HEK293 (cell line): ENCODE data around the gene ZNF771.

Experiments
- CTCF ChIA-PET: fragments of 350-600 bp; formaldehyde crosslinking; extraction: SDS; loops from one replicate; lab custom pipeline; 2021; ENCODE audit warnings: antibody characterized with exemption; lab: Yijun Ruan, JAX
- POLR2A ChIA-PET: fragments of 300-600 bp; formaldehyde crosslinking; extraction: SDS; loops from one replicate; lab custom pipeline; 2020; ENCODE audit warnings: antibody characterized with exemption, inconsistent platforms; lab: Yijun Ruan, JAX
- H3K27ac ChIP-seq: fragments of 200-500 bp; sonication (Bioruptor generic); 2 replicates; pipeline ENCODE4 v1.5.1; 2014; ENCODE audit warnings: low read depth, low read length, control low read depth, inconsistent platforms; ENCODE audit errors: extremely low read depth
- H3K36me3 ChIP-seq, 2 experiments: fragments of 200-500 bp in 1 of 2; sonication (Bioruptor generic) in 1 of 2; 1 replicate in 1 of 2; 2 replicates in 1 of 2; pipeline ENCODE4 v1.5.1; 2014 to 2017; ENCODE audit warnings: inconsistent platforms in 2 of 2, low read length in 2 of 2; ENCODE audit not compliant: control insufficient read depth in 2 of 2, insufficient read depth in 1 of 2
- H3K4me1 ChIP-seq: fragments of 200-500 bp; sonication (Bioruptor generic); 2 replicates; pipeline ENCODE4 v1.5.1; 2014; ENCODE audit warnings: mild to moderate bottlenecking, low read length, inconsistent platforms; ENCODE audit not compliant: control insufficient read depth, insufficient read depth
- H3K4me3 ChIP-seq: 2 replicates; pipeline ENCODE4 v1.5.1; 2011; ENCODE audit warnings: low read depth, mild to moderate bottlenecking, control low read depth, low read length, moderate library complexity
- H3K9me3 ChIP-seq: fragments of 200-500 bp; sonication (Bioruptor generic); 2 replicates; pipeline ENCODE4 v1.5.1; 2014; ENCODE audit warnings: low read depth, low read length, inconsistent platforms; ENCODE audit not compliant: control insufficient read depth, insufficient read depth
- GLIS2 ChIP-seq: fragments of 450-650 bp; formaldehyde crosslinking; IDR thresholded peaks from 2 replicates; pipeline ENCODE4 v1.5.1; 2016; ENCODE audit warnings: missing biosample characterization, missing genetic modification characterization
- HOXA7 ChIP-seq: sonication (generic); formaldehyde crosslinking; IDR thresholded peaks from 2 replicates; pipeline ENCODE4 v1.8.1; 2022; ENCODE audit warnings: missing genetic modification reagents, borderline replicate concordance
- KLF17 ChIP-seq: fragments of 450-650 bp; formaldehyde crosslinking; IDR thresholded peaks from 2 replicates; pipeline ENCODE4 v1.5.1; 2016; ENCODE audit warnings: missing biosample characterization, missing genetic modification characterization
- KLF8 ChIP-seq: fragments of 450-650 bp; formaldehyde crosslinking; IDR thresholded peaks from 2 replicates; pipeline ENCODE4 v1.5.1; 2016; ENCODE audit warnings: missing biosample characterization, missing genetic modification characterization
- PRDM1 ChIP-seq: fragments of 450-650 bp; formaldehyde crosslinking; IDR thresholded peaks from 2 replicates; pipeline ENCODE4; 2016; ENCODE audit warnings: missing biosample characterization, missing genetic modification characterization
- PRDM2 ChIP-seq: fragments of 450-650 bp; formaldehyde crosslinking; IDR thresholded peaks from 2 replicates; pipeline ENCODE4 v1.5.1; 2016; ENCODE audit warnings: missing biosample characterization, missing genetic modification characterization, borderline replicate concordance
- SALL2 ChIP-seq: fragments of 450-650 bp; formaldehyde crosslinking; IDR thresholded peaks from 2 replicates; pipeline ENCODE4 v1.5.0; 2017; ENCODE audit warnings: missing biosample characterization, mild to moderate bottlenecking, missing genetic modification characterization, borderline replicate concordance
- SCRT1 ChIP-seq: fragments of 450-650 bp; formaldehyde crosslinking; IDR thresholded peaks from 2 replicates; pipeline ENCODE4 v1.5.1; 2016; ENCODE audit warnings: missing biosample characterization, missing genetic modification characterization, borderline replicate concordance
- ZBTB17 ChIP-seq: fragments of 450-650 bp; formaldehyde crosslinking; IDR thresholded peaks from 2 replicates; pipeline ENCODE4 v1.5.1; 2016; ENCODE audit warnings: missing biosample characterization, missing genetic modification characterization
- ZBTB7A ChIP-seq: fragments of 450-650 bp; formaldehyde crosslinking; IDR thresholded peaks from 2 replicates; pipeline ENCODE4 v1.5.1; 2016; ENCODE audit warnings: low read depth, missing biosample characterization, missing genetic modification characterization
- ZNF140 ChIP-seq: fragments of 450-650 bp; formaldehyde crosslinking; IDR thresholded peaks from 2 replicates; pipeline ENCODE4 v1.5.1; 2016; ENCODE audit warnings: missing biosample characterization, missing genetic modification characterization
- ZNF155 ChIP-seq: fragments of 450-650 bp; formaldehyde crosslinking; IDR thresholded peaks from 2 replicates; pipeline ENCODE4 v1.5.1; 2016; ENCODE audit warnings: missing biosample characterization, missing genetic modification characterization
- ZNF2 ChIP-seq: fragments of 450-650 bp; formaldehyde crosslinking; IDR thresholded peaks from 2 replicates; pipeline ENCODE4 v1.5.1; 2016; ENCODE audit warnings: missing biosample characterization, missing genetic modification characterization
- ZNF202 ChIP-seq: fragments of 450-650 bp; formaldehyde crosslinking; IDR thresholded peaks from 2 replicates; pipeline ENCODE4 v1.5.1; 2016; ENCODE audit warnings: missing biosample characterization, missing genetic modification characterization, borderline replicate concordance
- ZNF214 ChIP-seq: fragments of 450-650 bp; formaldehyde crosslinking; IDR thresholded peaks from 2 replicates; pipeline ENCODE4 v1.5.1; 2017; ENCODE audit warnings: missing biosample characterization, mild to moderate bottlenecking, missing genetic modification characterization, borderline replicate concordance
- ZNF324 ChIP-seq: fragments of 450-650 bp; formaldehyde crosslinking; IDR thresholded peaks from 2 replicates; pipeline ENCODE4 v1.5.1; 2016; ENCODE audit warnings: missing biosample characterization, missing genetic modification characterization
- ZNF341 ChIP-seq: fragments of 450-650 bp; formaldehyde crosslinking; IDR thresholded peaks from 2 replicates; pipeline ENCODE4; 2016; ENCODE audit warnings: low read depth, missing biosample characterization, missing genetic modification characterization
- ZNF366 ChIP-seq: fragments of 450-650 bp; formaldehyde crosslinking; conservative IDR thresholded peaks from 2 replicates; pipeline ENCODE4 v1.5.1; 2016; ENCODE audit warnings: missing biosample characterization, missing genetic modification characterization
- ZNF394 ChIP-seq: fragments of 450-650 bp; formaldehyde crosslinking; IDR thresholded peaks from 2 replicates; pipeline ENCODE4 v1.5.1; 2016; ENCODE audit warnings: missing biosample characterization, missing genetic modification characterization, mild to moderate bottlenecking, moderate library complexity, borderline replicate concordance
- ZNF48 ChIP-seq: fragments of 450-650 bp; formaldehyde crosslinking; IDR thresholded peaks from 2 replicates; pipeline ENCODE4 v1.5.1; 2016; ENCODE audit warnings: missing biosample characterization, missing genetic modification characterization
- ZNF510 ChIP-seq: fragments of 450-650 bp; formaldehyde crosslinking; IDR thresholded peaks from 2 replicates; pipeline ENCODE4 v1.5.1; 2018; ENCODE audit warnings: mild to moderate bottlenecking, missing genetic modification characterization, missing biosample characterization; ENCODE audit not compliant: insufficient replicate concordance
- ZNF560 ChIP-seq: fragments of 450-650 bp; formaldehyde crosslinking; IDR thresholded peaks from 2 replicates; pipeline ENCODE4 v1.5.1; 2017; ENCODE audit warnings: missing biosample characterization, missing genetic modification characterization, borderline replicate concordance
- ZNF571 ChIP-seq: fragments of 450-650 bp; formaldehyde crosslinking; IDR thresholded peaks from 2 replicates; pipeline ENCODE4 v1.5.0; 2017; ENCODE audit warnings: missing biosample characterization, missing genetic modification characterization
- ZNF610 ChIP-seq: fragments of 450-650 bp; formaldehyde crosslinking; IDR thresholded peaks from 2 replicates; pipeline ENCODE4 v1.5.1; 2016; ENCODE audit warnings: missing biosample characterization, missing genetic modification characterization, borderline replicate concordance
- ZNF645 ChIP-seq: fragments of 450-650 bp; formaldehyde crosslinking; IDR thresholded peaks from 2 replicates; pipeline ENCODE4; 2016; ENCODE audit warnings: missing biosample characterization, missing genetic modification characterization
- ZNF660 ChIP-seq: fragments of 450-650 bp; IDR thresholded peaks from 2 replicates; pipeline ENCODE4 v1.5.1; 2018; ENCODE audit warnings: missing biosample characterization, mild to moderate bottlenecking, missing genetic modification characterization
- ZNF664 ChIP-seq: fragments of 450-650 bp; formaldehyde crosslinking; IDR thresholded peaks from 2 replicates; pipeline ENCODE4 v1.5.1; 2016; ENCODE audit warnings: missing biosample characterization, missing genetic modification characterization
- ZNF776 ChIP-seq: fragments of 450-650 bp; formaldehyde crosslinking; IDR thresholded peaks from 2 replicates; pipeline ENCODE4 v1.5.0; 2017; ENCODE audit warnings: missing biosample characterization, missing genetic modification characterization, borderline replicate concordance
- ZNF785 ChIP-seq: fragments of 450-650 bp; formaldehyde crosslinking; IDR thresholded peaks from 2 replicates; pipeline ENCODE4 v1.5.1; 2016; ENCODE audit warnings: missing biosample characterization, missing genetic modification characterization
- ZSCAN30 ChIP-seq: fragments of 450-650 bp; IDR thresholded peaks from 2 replicates; pipeline ENCODE4 v1.5.1; 2018; ENCODE audit warnings: missing biosample characterization, mild to moderate bottlenecking, missing genetic modification characterization, moderate library complexity

Gene ZNF771

GRCh38 chr16:30409125-30410060 is 2.0 kb downstream of the ZNF771 start:
- Histone ChIP-seq H3K36me3 (peaks cover 14 to 52% of the 10 kb centered on the region in 2 experiments; a peak in 2 of 3 replicates), H3K9me3 (no peaks in the 10 kb centered on the region), H3K4me3 (no peak overlapping the region), H3K27ac (no peak overlapping the region), H3K4me1 (peaks cover 5% of the 10 kb centered on the region; the same call in 1 of the 2 replicates)
- CTCF ChIA-PET: interaction anchor here (0.6 to 2.9 kb wide), 57 partner anchors 9 to 692 kb away, joined by 3 to 27 read pairs (median 4); partner anchors contain the start of genes CD2BP2, CORO1A, DCTPP1 and MYL11
- POLR2A ChIA-PET: interaction anchor here (0.6 to 5.9 kb wide), 21 partner anchors 8 to 344 kb away, joined by 3 to 64 read pairs (median 4); partner anchors contain the start of genes ALDOA, CD2BP2, DCTPP1 and PRR14
- TF ChIP-seq ZNF610 (tag by site-specific recombination) (no peak), ZNF214 (tag by site-specific recombination) (no peak), ZNF776 (tag by site-specific recombination) (no peak), ZNF341 (tag by site-specific recombination) (no peak), ZNF140 (tag by site-specific recombination) (no peak), ZNF2 (tag by site-specific recombination) (peak; percentile 48; the same call in 1 of the 2 replicates), ZNF660 (tag by site-specific recombination) (peak; percentile 95), ZNF510 (tag by site-specific recombination) (no peak), ZNF324 (no peak), ZNF560 (no peak), ZBTB7A (no peak), SALL2 (tag by site-specific recombination) (no peak), PRDM1 (tag by site-specific recombination) (no peak), ZNF155 (tag by site-specific recombination) (no peak), ZBTB17 (tag by site-specific recombination) (peak; percentile 76), ZNF48 (tag by site-specific recombination) (no peak), ZNF645 (tag by site-specific recombination) (no peak), GLIS2 (tag by site-specific recombination) (peak; percentile 71), ZNF394 (tag by site-specific recombination) (0 out of 2 replicates have a peak, but pooled peaks have one; percentile 17), ZNF664 (tag by site-specific recombination) (no peak), PRDM2 (tag by site-specific recombination) (no peak), KLF17 (tag by site-specific recombination) (peak; percentile 56; the same call in 1 of the 2 replicates), ZNF202 (tag by site-specific recombination) (no peak), ZNF785 (tag by site-specific recombination) (no peak), ZNF366 (no peak), KLF8 (tag by site-specific recombination) (0 out of 2 replicates have a peak, but pooled peaks have one; percentile 20), ZSCAN30 (tag by site-specific recombination) (peak; percentile 99), HOXA7 (CRISPR knock-in tag) (no peak), ZNF571 (tag by site-specific recombination) (no peak), SCRT1 (tag by site-specific recombination) (no peak)
